GM23338 (cell line): ENCODE measurements around the gene RAB34. TPM values are rescaled to one million over a fixed set of nuclear protein-coding genes. Genes with fewer than 3 reads are reported as not detected.

Experiments used
- ATAC-seq: fragments of 200-7000 bp; cut with Tn5 transposase; 3 replicates; pipeline ENCODE4 v1.9.1; 2020
- DNase-seq: peaks from one replicate; pipeline ENCODE4 v3.0.0-alpha.2; 2015; ENCODE audit warnings: low spot score
- H2AFZ ChIP-seq: fragments of 200-600 bp; sonication (generic); 2 replicates; pipeline ENCODE4 v1.8.0; 2016; ENCODE audit warnings: antibody characterized with exemption, mild to moderate bottlenecking, moderate library complexity
- H3F3A ChIP-seq: fragments of 200-600 bp; sonication (generic); replicated peaks from 2 replicates; pipeline ENCODE4 v1.8.0; 2017; ENCODE audit warnings: antibody characterized with exemption, mixed run types, low read depth
- H3K27ac ChIP-seq: fragments of 200-600 bp; sonication (generic); 2 replicates; pipeline ENCODE4 v1.6.1; 2016; ENCODE audit warnings: low read depth
- H3K27me3 ChIP-seq: fragments of 200-600 bp; sonication (generic); 2 replicates; pipeline ENCODE4 v1.8.0; 2016; ENCODE audit warnings: mild to moderate bottlenecking, mixed run types, moderate library complexity; ENCODE audit not compliant: insufficient read depth
- H3K36me3 ChIP-seq: fragments of 200-600 bp; sonication (generic); 2 replicates; pipeline ENCODE4 v1.8.0; 2016; ENCODE audit warnings: mild to moderate bottlenecking; ENCODE audit not compliant: insufficient read depth
- H3K4me1 ChIP-seq: fragments of 200-600 bp; sonication (generic); 2 replicates; pipeline ENCODE4 v1.8.0; 2016; ENCODE audit warnings: mild to moderate bottlenecking, moderate library complexity; ENCODE audit not compliant: insufficient read depth
- H3K4me2 ChIP-seq: fragments of 200-600 bp; sonication (generic); 2 replicates; pipeline ENCODE4 v1.7.1; 2017; ENCODE audit warnings: mixed run types
- H3K4me3 ChIP-seq: fragments of 200-600 bp; sonication (generic); 2 replicates; pipeline ENCODE4 v1.6.1; 2016; ENCODE audit warnings: mixed run types
- H3K79me2 ChIP-seq: fragments of 200-600 bp; sonication (generic); replicated peaks from 2 replicates; pipeline ENCODE4 v1.8.0; 2017; ENCODE audit warnings: mild to moderate bottlenecking; ENCODE audit not compliant: insufficient read depth
- H3K9me2 ChIP-seq: fragments of 200-600 bp; sonication (generic); 2 replicates; pipeline ENCODE4 v1.8.0; 2017; ENCODE audit not compliant: insufficient read depth
- H4K20me1 ChIP-seq: fragments of 200-600 bp; sonication (generic); replicated peaks from 2 replicates; pipeline ENCODE4 v1.8.0; 2017; ENCODE audit warnings: mild to moderate bottlenecking; ENCODE audit not compliant: insufficient read depth
- H3K27ac Mint-ChIP-seq: 2 replicates; pipeline ENCODE4 v1.8.0; 2020; ENCODE audit warnings: inconsistent platforms, mild to moderate bottlenecking, moderate library complexity, mixed read lengths
- H3K27me3 Mint-ChIP-seq: 3 replicates; pipeline ENCODE4 v1.8.0; 2022; ENCODE audit warnings: low read depth, mild to moderate bottlenecking, moderate library complexity, mixed read lengths, inconsistent platforms; ENCODE audit not compliant: insufficient read depth, poor library complexity
- H3K36me3 Mint-ChIP-seq: 3 replicates; pipeline ENCODE4 v1.8.0; 2021; ENCODE audit warnings: low read depth, mild to moderate bottlenecking, inconsistent platforms, moderate library complexity, mixed read lengths
- H3K4me1 Mint-ChIP-seq: 3 replicates; pipeline ENCODE4 v1.8.0; 2020; ENCODE audit warnings: mild to moderate bottlenecking, inconsistent platforms, mixed read lengths
- H3K4me3 Mint-ChIP-seq: 3 replicates; pipeline ENCODE4 v1.8.0; 2021; ENCODE audit warnings: moderate library complexity, mild to moderate bottlenecking, inconsistent platforms, mixed read lengths
- H3K9me3 Mint-ChIP-seq: 3 replicates; pipeline ENCODE4 v1.8.0; 2020; ENCODE audit warnings: moderate library complexity, mild to moderate bottlenecking, inconsistent platforms, mixed read lengths
- CREB1 ChIP-seq: fragments of 250-450 bp; sonication (Bioruptor Pico); IDR thresholded peaks from 2 replicates; pipeline ENCODE4 v1.5.0; 2020; ENCODE audit warnings: low read depth, mild to moderate bottlenecking, moderate library complexity
- CTCF ChIP-seq, 2 experiments: fragments of 200-600 bp in 1 of 2; sonication (generic) in 1 of 2; conservative IDR thresholded peaks; 2 replicates each; pipeline versions ENCODE4 v1.5.1 to v1.6.1; 2016 to 2017; ENCODE audit warnings: antibody characterized with exemption in 2 of 2, low read depth in 2 of 2, mild to moderate bottlenecking in 2 of 2, moderate library complexity in 1 of 2
- EZH2 ChIP-seq: fragments of 200-600 bp; sonication (generic); IDR thresholded peaks from one replicate; pipeline ENCODE4 v1.8.0; 2017; ENCODE audit warnings: antibody characterized with exemption, mild to moderate bottlenecking, low read depth; ENCODE audit not compliant: unreplicated experiment
- EZH2phosphoT487 ChIP-seq: fragments of 200-600 bp; sonication (generic); IDR thresholded peaks from one replicate; pipeline ENCODE4 v1.8.1; 2018; ENCODE audit warnings: antibody characterized with exemption; ENCODE audit not compliant: unreplicated experiment
- JUNB ChIP-seq: IDR thresholded peaks from one replicate; pipeline ENCODE4 v1.6.1; 2016; ENCODE audit warnings: antibody characterized with exemption; ENCODE audit not compliant: unreplicated experiment
- NANOG ChIP-seq: IDR thresholded peaks from 2 replicates; pipeline ENCODE4 v1.6.1; 2016; ENCODE audit warnings: antibody characterized with exemption, borderline replicate concordance
- POLR2AphosphoS5 ChIP-seq: IDR thresholded peaks from 2 replicates; pipeline ENCODE4 v1.6.1; 2016; ENCODE audit warnings: antibody characterized with exemption, low read depth
- STAT1 ChIP-seq: IDR thresholded peaks from one replicate; pipeline ENCODE4 v1.6.1; 2016; ENCODE audit warnings: antibody characterized with exemption; ENCODE audit not compliant: unreplicated experiment
- ZNF114 ChIP-seq: fragments of 250-450 bp; sonication (Bioruptor Pico); IDR thresholded peaks from 2 replicates; pipeline ENCODE4 v1.5.0; 2020; ENCODE audit warnings: mild to moderate bottlenecking, moderate library complexity
- ZNF331 ChIP-seq: fragments of 250-450 bp; sonication (Bioruptor Pico); IDR thresholded peaks from 2 replicates; pipeline ENCODE4 v1.5.0; 2020; ENCODE audit warnings: low read depth, mild to moderate bottlenecking, moderate library complexity
- polyA plus RNA-seq: library from polyadenylated mRNA; unstranded; fragments of >200 nt; fragmentation: Nextera tagmentation; extraction: Ambion mirVana; gene quantifications from 2 replicates; pipeline ENCODE4 v1.2.1, GENCODE V29; 2016
- total RNA-seq: library from RNA; depleted of rRNA; stranded (reverse); fragments of >200 nt; shearing (Covaris generic); gene quantifications from 2 replicates; pipeline ENCODE4 v1.2.3, GENCODE V29; 2014
- TF ChIP-seq, protein P1 (sequence below): fragments of 250-450 bp; sonication (Bioruptor Pico); IDR thresholded peaks from 2 replicates; pipeline ENCODE4 v1.5.0; 2020; ENCODE audit warnings: mild to moderate bottlenecking, moderate library complexity
- TF ChIP-seq, protein P2 (sequence below): IDR thresholded peaks from 2 replicates; pipeline ENCODE4 v1.6.1; 2016; ENCODE audit warnings: antibody characterized with exemption
- TF ChIP-seq, protein P3 (sequence below): IDR thresholded peaks from one replicate; pipeline ENCODE4 v1.6.1; 2018; ENCODE audit warnings: antibody characterized with exemption; ENCODE audit not compliant: unreplicated experiment

Gene RAB34
- total and polyA plus RNA-seq, 2 experiments from 2014 or later: 184 to 394 TPM

- Histone ChIP-seq H3K27me3 (no peaks in the 10 kb centered on the region), H3K9me2 (no peaks in the 10 kb centered on the region), H4K20me1 (peaks cover 12% of the 10 kb centered on the region; the same call in 1 of the 2 replicates), H3K27ac (no peak overlapping the region), H3K79me2 (peaks cover 19% of the 10 kb centered on the region), H3K4me1 (peaks cover 52% of the 10 kb centered on the region), H3K36me3 (peaks cover 5% of the 10 kb centered on the region; the same call in 1 of the 2 replicates), H3F3A (peaks cover 58% of the 10 kb centered on the region), H3K4me2 (no peak overlapping the region), H2AFZ (no peak overlapping the region), H3K4me3 (no peak overlapping the region)
- Mint-ChIP-seq H3K4me3 (no peak overlapping the region), H3K27me3 (peaks cover 36% of the 10 kb centered on the region), H3K9me3 (no peaks in the 10 kb centered on the region; the same call in 2 of the 3 replicates), H3K27ac (peak overlapping the region; percentile 40; the same call in 1 of the 2 replicates), H3K4me1 (peaks cover 64% of the 10 kb centered on the region), H3K36me3 (peaks cover 55% of the 10 kb centered on the region)
- DNase-seq (no peak), ATAC-seq (no peak)
- no peak for TF ChIP-seq CREB1
- TF ChIP-seq, protein P1, sequence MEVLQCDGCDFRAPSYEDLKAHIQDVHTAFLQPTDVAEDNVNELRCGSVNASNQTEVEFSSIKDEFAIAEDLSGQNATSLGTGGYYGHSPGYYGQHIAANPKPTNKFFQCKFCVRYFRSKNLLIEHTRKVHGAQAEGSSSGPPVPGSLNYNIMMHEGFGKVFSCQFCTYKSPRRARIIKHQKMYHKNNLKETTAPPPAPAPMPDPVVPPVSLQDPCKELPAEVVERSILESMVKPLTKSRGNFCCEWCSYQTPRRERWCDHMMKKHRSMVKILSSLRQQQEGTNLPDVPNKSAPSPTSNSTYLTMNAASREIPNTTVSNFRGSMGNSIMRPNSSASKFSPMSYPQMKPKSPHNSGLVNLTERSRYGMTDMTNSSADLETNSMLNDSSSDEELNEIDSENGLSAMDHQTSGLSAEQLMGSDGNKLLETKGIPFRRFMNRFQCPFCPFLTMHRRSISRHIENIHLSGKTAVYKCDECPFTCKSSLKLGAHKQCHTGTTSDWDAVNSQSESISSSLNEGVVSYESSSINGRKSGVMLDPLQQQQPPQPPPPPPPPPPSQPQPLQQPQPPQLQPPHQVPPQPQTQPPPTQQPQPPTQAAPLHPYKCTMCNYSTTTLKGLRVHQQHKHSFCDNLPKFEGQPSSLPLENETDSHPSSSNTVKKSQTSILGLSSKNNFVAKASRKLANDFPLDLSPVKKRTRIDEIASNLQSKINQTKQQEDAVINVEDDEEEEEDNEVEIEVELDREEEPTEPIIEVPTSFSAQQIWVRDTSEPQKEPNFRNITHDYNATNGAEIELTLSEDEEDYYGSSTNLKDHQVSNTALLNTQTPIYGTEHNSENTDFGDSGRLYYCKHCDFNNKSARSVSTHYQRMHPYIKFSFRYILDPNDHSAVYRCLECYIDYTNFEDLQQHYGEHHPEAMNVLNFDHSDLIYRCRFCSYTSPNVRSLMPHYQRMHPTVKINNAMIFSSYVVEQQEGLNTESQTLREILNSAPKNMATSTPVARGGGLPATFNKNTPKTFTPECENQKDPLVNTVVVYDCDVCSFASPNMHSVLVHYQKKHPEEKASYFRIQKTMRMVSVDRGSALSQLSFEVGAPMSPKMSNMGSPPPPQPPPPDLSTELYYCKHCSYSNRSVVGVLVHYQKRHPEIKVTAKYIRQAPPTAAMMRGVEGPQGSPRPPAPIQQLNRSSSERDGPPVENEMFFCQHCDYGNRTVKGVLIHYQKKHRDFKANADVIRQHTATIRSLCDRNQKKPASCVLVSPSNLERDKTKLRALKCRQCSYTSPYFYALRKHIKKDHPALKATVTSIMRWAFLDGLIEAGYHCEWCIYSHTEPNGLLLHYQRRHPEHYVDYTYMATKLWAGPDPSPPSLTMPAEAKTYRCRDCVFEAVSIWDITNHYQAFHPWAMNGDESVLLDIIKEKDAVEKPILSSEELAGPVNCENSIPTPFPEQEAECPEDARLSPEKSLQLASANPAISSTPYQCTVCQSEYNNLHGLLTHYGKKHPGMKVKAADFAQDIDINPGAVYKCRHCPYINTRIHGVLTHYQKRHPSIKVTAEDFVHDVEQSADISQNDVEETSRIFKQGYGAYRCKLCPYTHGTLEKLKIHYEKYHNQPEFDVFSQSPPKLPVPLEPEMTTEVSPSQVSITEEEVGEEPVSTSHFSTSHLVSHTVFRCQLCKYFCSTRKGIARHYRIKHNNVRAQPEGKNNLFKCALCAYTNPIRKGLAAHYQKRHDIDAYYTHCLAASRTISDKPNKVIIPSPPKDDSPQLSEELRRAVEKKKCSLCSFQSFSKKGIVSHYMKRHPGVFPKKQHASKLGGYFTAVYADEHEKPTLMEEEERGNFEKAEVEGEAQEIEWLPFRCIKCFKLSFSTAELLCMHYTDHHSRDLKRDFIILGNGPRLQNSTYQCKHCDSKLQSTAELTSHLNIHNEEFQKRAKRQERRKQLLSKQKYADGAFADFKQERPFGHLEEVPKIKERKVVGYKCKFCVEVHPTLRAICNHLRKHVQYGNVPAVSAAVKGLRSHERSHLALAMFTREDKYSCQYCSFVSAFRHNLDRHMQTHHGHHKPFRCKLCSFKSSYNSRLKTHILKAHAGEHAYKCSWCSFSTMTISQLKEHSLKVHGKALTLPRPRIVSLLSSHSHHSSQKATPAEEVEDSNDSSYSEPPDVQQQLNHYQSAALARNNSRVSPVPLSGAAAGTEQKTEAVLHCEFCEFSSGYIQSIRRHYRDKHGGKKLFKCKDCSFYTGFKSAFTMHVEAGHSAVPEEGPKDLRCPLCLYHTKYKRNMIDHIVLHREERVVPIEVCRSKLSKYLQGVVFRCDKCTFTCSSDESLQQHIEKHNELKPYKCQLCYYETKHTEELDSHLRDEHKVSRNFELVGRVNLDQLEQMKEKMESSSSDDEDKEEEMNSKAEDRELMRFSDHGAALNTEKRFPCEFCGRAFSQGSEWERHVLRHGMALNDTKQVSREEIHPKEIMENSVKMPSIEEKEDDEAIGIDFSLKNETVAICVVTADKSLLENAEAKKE (CRISPR knock-in tag): no peak
- TF ChIP-seq CTCF (conservative IDR thresholded peaks at IDR 0.05; ENCODE audit: low read depth in 2 of 2): no peak
- TF ChIP-seq POLR2AphosphoS5: no peak
- TF ChIP-seq, protein P2, sequence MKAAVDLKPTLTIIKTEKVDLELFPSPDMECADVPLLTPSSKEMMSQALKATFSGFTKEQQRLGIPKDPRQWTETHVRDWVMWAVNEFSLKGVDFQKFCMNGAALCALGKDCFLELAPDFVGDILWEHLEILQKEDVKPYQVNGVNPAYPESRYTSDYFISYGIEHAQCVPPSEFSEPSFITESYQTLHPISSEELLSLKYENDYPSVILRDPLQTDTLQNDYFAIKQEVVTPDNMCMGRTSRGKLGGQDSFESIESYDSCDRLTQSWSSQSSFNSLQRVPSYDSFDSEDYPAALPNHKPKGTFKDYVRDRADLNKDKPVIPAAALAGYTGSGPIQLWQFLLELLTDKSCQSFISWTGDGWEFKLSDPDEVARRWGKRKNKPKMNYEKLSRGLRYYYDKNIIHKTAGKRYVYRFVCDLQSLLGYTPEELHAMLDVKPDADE: no peak
- TF ChIP-seq, protein P3, sequence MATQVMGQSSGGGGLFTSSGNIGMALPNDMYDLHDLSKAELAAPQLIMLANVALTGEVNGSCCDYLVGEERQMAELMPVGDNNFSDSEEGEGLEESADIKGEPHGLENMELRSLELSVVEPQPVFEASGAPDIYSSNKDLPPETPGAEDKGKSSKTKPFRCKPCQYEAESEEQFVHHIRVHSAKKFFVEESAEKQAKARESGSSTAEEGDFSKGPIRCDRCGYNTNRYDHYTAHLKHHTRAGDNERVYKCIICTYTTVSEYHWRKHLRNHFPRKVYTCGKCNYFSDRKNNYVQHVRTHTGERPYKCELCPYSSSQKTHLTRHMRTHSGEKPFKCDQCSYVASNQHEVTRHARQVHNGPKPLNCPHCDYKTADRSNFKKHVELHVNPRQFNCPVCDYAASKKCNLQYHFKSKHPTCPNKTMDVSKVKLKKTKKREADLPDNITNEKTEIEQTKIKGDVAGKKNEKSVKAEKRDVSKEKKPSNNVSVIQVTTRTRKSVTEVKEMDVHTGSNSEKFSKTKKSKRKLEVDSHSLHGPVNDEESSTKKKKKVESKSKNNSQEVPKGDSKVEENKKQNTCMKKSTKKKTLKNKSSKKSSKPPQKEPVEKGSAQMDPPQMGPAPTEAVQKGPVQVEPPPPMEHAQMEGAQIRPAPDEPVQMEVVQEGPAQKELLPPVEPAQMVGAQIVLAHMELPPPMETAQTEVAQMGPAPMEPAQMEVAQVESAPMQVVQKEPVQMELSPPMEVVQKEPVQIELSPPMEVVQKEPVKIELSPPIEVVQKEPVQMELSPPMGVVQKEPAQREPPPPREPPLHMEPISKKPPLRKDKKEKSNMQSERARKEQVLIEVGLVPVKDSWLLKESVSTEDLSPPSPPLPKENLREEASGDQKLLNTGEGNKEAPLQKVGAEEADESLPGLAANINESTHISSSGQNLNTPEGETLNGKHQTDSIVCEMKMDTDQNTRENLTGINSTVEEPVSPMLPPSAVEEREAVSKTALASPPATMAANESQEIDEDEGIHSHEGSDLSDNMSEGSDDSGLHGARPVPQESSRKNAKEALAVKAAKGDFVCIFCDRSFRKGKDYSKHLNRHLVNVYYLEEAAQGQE: no peak
- no peak for TF ChIP-seq NANOG
- no peak for TF ChIP-seq STAT1
- no peak for TF ChIP-seq EZH2phosphoT487
- no peak for TF ChIP-seq ZNF114 (CRISPR knock-in tag)
- no peak for TF ChIP-seq ZNF331 (CRISPR knock-in tag)
- no peak for TF ChIP-seq EZH2
- TF ChIP-seq JUNB: no peak
Observed at GRCh38 chr17:28758411-28759121, 40.9 kb upstream of the RAB34 start.
